SK-N-MC (cell line): ENCODE measurements around the gene ASXL2.

ENCODE experiments used
- EZH2 ChIP-seq: fragments of 200-600 bp; sonication (generic); IDR thresholded peaks from one replicate; pipeline ENCODE4 v1.6.1; 2017; ENCODE audit warnings: antibody characterized with exemption
- POLR2AphosphoS5 ChIP-seq: IDR thresholded peaks from 2 replicates; pipeline ENCODE4 v1.6.1; 2012; ENCODE audit warnings: mild to moderate bottlenecking, low read depth, low read length, borderline replicate concordance

DNA sequence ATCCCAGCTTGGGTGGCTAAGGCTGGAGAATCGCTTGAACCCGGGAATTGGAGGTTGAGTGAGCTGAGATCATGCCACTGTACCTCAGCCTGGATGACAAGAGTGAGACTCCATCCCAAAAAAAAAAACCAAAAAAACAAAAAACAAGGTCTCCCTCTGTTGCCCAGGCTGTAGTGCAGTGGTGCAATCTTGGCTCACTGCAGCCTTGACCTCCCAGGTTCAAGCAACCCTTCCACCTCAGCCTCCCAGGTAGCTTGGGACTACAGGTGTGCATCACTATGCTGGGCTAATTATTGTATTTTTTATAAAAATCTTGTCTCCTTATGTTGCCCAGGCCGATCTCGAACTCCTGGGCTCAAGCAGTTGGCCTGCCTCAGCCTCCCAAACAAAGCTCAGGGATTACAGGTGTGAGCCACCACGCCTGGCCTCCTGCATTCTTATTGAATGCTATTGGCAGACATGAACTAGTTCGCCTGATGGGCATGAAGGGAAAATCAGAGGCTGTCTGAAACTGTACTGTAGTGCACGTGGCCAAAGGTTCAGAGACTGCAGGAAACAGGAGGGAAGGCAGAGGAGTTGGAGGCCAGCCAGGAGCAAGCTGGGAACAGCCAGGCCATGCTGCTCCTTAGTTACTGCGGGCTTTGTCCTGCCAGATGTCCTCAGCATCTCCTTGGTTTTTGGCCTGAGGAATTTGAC lies 16.0 kb upstream of the ASXL2 start:
- TF ChIP-seq EZH2 = no peak
- TF ChIP-seq POLR2AphosphoS5 = no peak
